Endodermal cell (in vitro differentiated cells): ENCODE measurements around the gene ZNF345. TPM values are rescaled to one million over a fixed set of nuclear protein-coding genes. Genes with fewer than 3 reads are reported as not detected.

Experiments
- DNase-seq: peaks from one replicate; pipeline ENCODE4 v3.0.0-alpha.2; 2017
- H3K27ac ChIP-seq: 2 replicates; pipeline ENCODE4 v1.5.1; 2013; ENCODE audit warnings: mild to moderate bottlenecking, low read depth, low read length, moderate library complexity
- H3K27me3 ChIP-seq: 2 replicates; pipeline ENCODE4 v1.6.1; 2013; ENCODE audit warnings: mild to moderate bottlenecking, low read length, moderate library complexity; ENCODE audit not compliant: insufficient read depth, control insufficient read depth, poor library complexity, severe bottlenecking
- H3K36me3 ChIP-seq: 2 replicates; pipeline ENCODE4 v1.7.0; 2013; ENCODE audit warnings: mild to moderate bottlenecking, low read length, moderate library complexity; ENCODE audit not compliant: control insufficient read depth, insufficient read depth
- H3K4me1 ChIP-seq: one replicate; pipeline ENCODE4 v1.7.0; 2013; ENCODE audit warnings: low read length; ENCODE audit not compliant: control insufficient read depth, insufficient read depth
- H3K4me3 ChIP-seq: 2 replicates; pipeline ENCODE4 v1.5.1; 2013; ENCODE audit warnings: mild to moderate bottlenecking, low read length, moderate library complexity
- H3K9ac ChIP-seq: 2 replicates; pipeline ENCODE4 v1.6.1; 2013; ENCODE audit warnings: mild to moderate bottlenecking, low read length, moderate library complexity; ENCODE audit not compliant: poor library complexity, severe bottlenecking; ENCODE audit errors: extremely low read depth
- H3K9me3 ChIP-seq: 2 replicates; pipeline ENCODE4 v1.6.1; 2013; ENCODE audit warnings: mild to moderate bottlenecking, low read length, moderate library complexity; ENCODE audit not compliant: control insufficient read depth
- H3K27ac Mint-ChIP-seq: 2 replicates; pipeline ENCODE4 v1.8.0; 2020; ENCODE audit warnings: mixed read lengths
- H3K27me3 Mint-ChIP-seq: 2 replicates; pipeline ENCODE4 v1.8.0; 2021; ENCODE audit warnings: mild to moderate bottlenecking, mixed read lengths; ENCODE audit not compliant: insufficient read depth
- H3K36me3 Mint-ChIP-seq: 2 replicates; pipeline ENCODE4 v1.8.0; 2020; ENCODE audit warnings: low read depth, mixed read lengths
- H3K4me1 Mint-ChIP-seq: 2 replicates; pipeline ENCODE4 v1.8.0; 2020; ENCODE audit warnings: mixed read lengths
- H3K4me3 Mint-ChIP-seq: 2 replicates; pipeline ENCODE4 v1.8.0; 2020; ENCODE audit warnings: mild to moderate bottlenecking, moderate library complexity, mixed read lengths
- H3K9me3 Mint-ChIP-seq: 2 replicates; pipeline ENCODE4 v1.8.0; 2020; ENCODE audit warnings: mild to moderate bottlenecking, mixed read lengths
- WGBS, 2 experiments: methylation state at CpG; one replicate each; pipeline versions ENCODE4 v1.1.5 to v1.1.7; 2013; ENCODE audit warnings: missing lambda C conversion rate in 2 of 2, mixed read lengths in 1 of 2; ENCODE audit not compliant: insufficient coverage in 1 of 2, insufficient read length in 1 of 2; 5-methylcytosine and 5-hydroxymethylcytosine counted together
- total RNA-seq, 2 donors: library from RNA; stranded (reverse); fragmentation: NEBNext Ultra II Directional in 1 of 2; extraction: Animal tissue kit (Norgen Biotek cat#: 25700) in 1 of 2; gene quantifications; 2 replicates in 1 of 2; 3 replicates in 1 of 2; pipeline ENCODE4 v1.2.1, GENCODE V29; 2021
- TF ChIP-seq, protein P1 (sequence below): fragments of 200-600 bp; sonication (generic); conservative IDR thresholded peaks from 2 replicates; pipeline ENCODE4 v1.5.0; 2021; ENCODE audit warnings: antibody characterized with exemption, mild to moderate bottlenecking

The ZNF345 gene
- total RNA-seq, 2 donors from 2014 or later, result 7.0 to 9.2 TPM

DNA sequence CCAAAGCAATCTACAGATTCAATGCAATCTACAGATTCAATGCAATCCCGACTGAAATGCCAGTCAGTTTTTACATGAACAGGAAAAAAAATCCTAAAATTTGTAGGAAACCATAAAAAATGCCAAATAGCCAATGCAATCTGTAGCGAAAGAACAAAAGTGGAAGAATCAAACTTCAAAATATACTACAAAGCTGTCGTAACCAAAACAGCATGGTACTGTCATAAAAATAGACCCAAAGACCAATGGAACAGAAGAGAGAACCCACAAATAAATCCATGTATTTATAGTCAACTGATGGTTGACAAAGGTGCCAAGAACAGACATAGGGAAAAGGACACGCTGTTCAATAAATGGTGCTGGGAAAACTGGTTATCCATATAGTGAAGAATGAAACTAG is 47.7 kb downstream of the ZNF345 start:
- H3K36me3 ChIP-seq, result peaks cover 61% of the 10 kb centered on the region
- H3K9ac ChIP-seq, result no peak overlapping the region
- H3K4me1 ChIP-seq, result no peaks in the 10 kb centered on the region
- TF ChIP-seq, protein P1, sequence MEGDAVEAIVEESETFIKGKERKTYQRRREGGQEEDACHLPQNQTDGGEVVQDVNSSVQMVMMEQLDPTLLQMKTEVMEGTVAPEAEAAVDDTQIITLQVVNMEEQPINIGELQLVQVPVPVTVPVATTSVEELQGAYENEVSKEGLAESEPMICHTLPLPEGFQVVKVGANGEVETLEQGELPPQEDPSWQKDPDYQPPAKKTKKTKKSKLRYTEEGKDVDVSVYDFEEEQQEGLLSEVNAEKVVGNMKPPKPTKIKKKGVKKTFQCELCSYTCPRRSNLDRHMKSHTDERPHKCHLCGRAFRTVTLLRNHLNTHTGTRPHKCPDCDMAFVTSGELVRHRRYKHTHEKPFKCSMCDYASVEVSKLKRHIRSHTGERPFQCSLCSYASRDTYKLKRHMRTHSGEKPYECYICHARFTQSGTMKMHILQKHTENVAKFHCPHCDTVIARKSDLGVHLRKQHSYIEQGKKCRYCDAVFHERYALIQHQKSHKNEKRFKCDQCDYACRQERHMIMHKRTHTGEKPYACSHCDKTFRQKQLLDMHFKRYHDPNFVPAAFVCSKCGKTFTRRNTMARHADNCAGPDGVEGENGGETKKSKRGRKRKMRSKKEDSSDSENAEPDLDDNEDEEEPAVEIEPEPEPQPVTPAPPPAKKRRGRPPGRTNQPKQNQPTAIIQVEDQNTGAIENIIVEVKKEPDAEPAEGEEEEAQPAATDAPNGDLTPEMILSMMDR, result no peak
- no peak overlapping the region for H3K4me3 Mint-ChIP-seq
- peaks cover 91% of the 10 kb centered on the region for H3K9me3 Mint-ChIP-seq
- 94% methylated on average over 2 to 4 of the region's 4 CpGs for WGBS, 2 experiments
- H3K36me3 Mint-ChIP-seq, result peaks cover 93% of the 10 kb centered on the region
- H3K9me3 ChIP-seq, result peaks cover 89% of the 10 kb centered on the region
- H3K27me3 Mint-ChIP-seq, result peaks cover 2% of the 10 kb centered on the region
- no peaks in the 10 kb centered on the region for H3K27me3 ChIP-seq
- H3K27ac Mint-ChIP-seq, result no peak overlapping the region
- no peaks in the 10 kb centered on the region for H3K4me1 Mint-ChIP-seq
- DNase-seq, result no peak
- H3K4me3 ChIP-seq, result peak overlapping the region; percentile 40
- no peak overlapping the region for H3K27ac ChIP-seq

DNA sequence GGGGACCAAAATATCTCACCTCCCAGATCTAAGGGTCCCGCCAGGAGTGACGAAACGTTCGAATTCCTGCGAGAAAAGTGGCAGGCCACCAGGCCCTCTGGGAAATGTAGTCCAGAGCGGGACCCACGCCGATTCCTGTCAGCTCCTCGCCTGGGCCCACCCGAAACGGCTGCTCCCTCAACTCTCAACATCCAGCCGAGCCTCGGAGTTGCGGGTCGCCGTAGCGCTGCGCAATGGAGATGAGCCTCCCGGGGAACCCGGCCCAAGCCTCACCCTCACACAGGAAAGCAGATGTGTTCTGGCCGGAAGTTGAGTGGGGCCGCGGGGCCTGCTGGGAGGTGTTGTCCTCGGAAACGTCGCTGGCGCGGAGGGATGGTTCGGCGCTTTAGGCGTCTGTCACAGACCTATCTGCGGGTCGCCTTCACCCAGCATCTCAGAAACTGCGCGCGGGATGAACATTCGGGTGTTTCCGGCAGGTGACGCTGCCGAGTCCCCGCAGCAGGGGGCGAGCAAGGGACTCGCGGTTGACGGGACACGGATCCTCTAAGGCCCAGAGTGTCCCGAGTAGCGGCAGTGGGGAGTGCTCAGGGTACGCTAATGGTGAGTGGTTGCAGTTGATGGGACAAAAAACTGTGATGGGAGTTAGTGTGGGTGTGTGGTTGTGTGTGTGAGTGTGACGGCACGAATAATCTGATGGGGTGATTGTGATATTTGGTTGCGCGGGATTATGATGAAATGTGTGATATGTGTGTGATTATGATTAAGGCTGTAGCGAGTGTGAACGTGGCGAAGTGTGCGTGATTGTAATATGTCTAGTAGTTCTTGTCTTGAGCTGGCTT is 65.5 kb downstream of the ZNF345 start, which contains the start of the genes ZNF568 and ZNF829:
Gene ZNF568, plus strand, starts transcription at position 341 of the 839 bp plus-strand sequence. CDS start 6,439 bp downstream, outside the sequence.
Gene ZNF829, minus strand, starts transcription at position 300 of the 839 bp plus-strand sequence. CDS start 1,124 bp downstream, outside the sequence.
- H3K27me3 Mint-ChIP-seq, result no peaks in the 10 kb centered on the region
- H3K4me3 Mint-ChIP-seq, result peak within 1 kb of the TSS; percentile 82
- Histone ChIP-seq H3K9me3 (peaks cover 53% of the 10 kb centered on the region), H3K4me1 (no peaks in the 10 kb centered on the region), H3K4me3 (peak within 1 kb of the TSS; percentile 99), H3K27ac (no peak within 1 kb of the TSS), H3K27me3 (no peaks in the 10 kb centered on the region), H3K9ac (peak within 1 kb of the TSS; percentile 68), H3K36me3 (peaks cover 31% of the 10 kb centered on the region)
- H3K9me3 Mint-ChIP-seq, result peaks cover 24% of the 10 kb centered on the region
- peak; percentile 97 for DNase-seq
- peak within 1 kb of the TSS; percentile 75 for H3K27ac Mint-ChIP-seq
- H3K4me1 Mint-ChIP-seq, result peaks cover 9% of the 10 kb centered on the region
- WGBS, 2 experiments, result 8 to 18% methylated on average over 45 to 57 of the region's 57 CpGs
- TF ChIP-seq, protein P1, result peak; percentile 78
- peaks cover 50% of the 10 kb centered on the region for H3K36me3 Mint-ChIP-seq

DNA sequence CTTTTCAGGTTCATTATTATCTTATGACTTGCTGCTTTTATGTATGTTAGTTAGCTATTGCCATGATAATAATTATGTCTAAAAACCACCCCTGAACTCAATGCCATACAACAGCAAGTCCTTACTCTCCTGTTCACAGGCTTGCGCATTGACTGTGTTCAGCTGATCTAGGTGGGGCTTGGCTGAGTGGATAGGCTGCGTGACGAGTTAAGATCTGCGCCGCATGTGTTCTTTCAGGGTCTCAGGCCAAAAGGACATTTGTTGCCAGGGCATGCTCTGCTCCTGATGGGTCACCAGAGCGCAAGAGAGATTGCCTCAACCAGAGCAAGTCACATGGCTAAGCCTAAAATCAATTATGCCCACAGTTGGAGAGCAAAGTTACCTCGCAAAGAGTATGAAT is 66.3 kb downstream of the ZNF345 start:
- WGBS, 2 experiments, result 90 to 98% methylated on average over 5 to 7 of the region's 7 CpGs
- DNase-seq, result peak; percentile 39
- H3K9ac ChIP-seq, result peak overlapping the region; percentile 68
- no peak overlapping the region for H3K27ac ChIP-seq
- no peaks in the 10 kb centered on the region for H3K27me3 ChIP-seq
- no peaks in the 10 kb centered on the region for H3K4me1 ChIP-seq
- Mint-ChIP-seq H3K4me1 (peaks cover 9% of the 10 kb centered on the region), H3K4me3 (peak overlapping the region; percentile 82), H3K27me3 (no peaks in the 10 kb centered on the region), H3K9me3 (peaks cover 22% of the 10 kb centered on the region), H3K27ac (peak overlapping the region; percentile 75), H3K36me3 (peaks cover 47% of the 10 kb centered on the region)
- H3K9me3 ChIP-seq, result peaks cover 52% of the 10 kb centered on the region
- peaks cover 25% of the 10 kb centered on the region for H3K36me3 ChIP-seq
- TF ChIP-seq, protein P1, result no peak
- peak overlapping the region; percentile 99 for H3K4me3 ChIP-seq
